Esophagus squamous epithelium (tissue), 5 donors: ENCODE data around the gene COL4A2. TPM values are rescaled to one million over a fixed set of nuclear protein-coding genes. Genes with fewer than 3 reads are reported as not detected.

Experiments used
- DNase-seq: peaks from one replicate; lab custom pipeline; 2025; lab: John Stamatoyannopoulos, UW
- H3K27ac ChIP-seq, 4 donors: fragments of 200-600 bp; sonication (generic); one replicate each; pipeline ENCODE4 v1.5.1; 2016 to 2019; ENCODE audit warnings: mild to moderate bottlenecking in 1 of 4
- H3K27me3 ChIP-seq, 4 donors: fragments of 200-600 bp; sonication (generic); 1 replicate in 3 of 4; 2 replicates in 1 of 4; pipeline versions ENCODE4 v1.5.1 to v1.6.0; 2017 to 2021; ENCODE audit warnings: antibody characterized with exemption in 1 of 4
- H3K36me3 ChIP-seq, 3 donors: fragments of 200-600 bp; sonication (generic); one replicate each; pipeline ENCODE4 v1.5.1; 2016 to 2019
- H3K4me1 ChIP-seq, 3 donors: fragments of 200-600 bp; sonication (generic); one replicate each; pipeline ENCODE4 v1.5.1; 2017 to 2019
- H3K4me3 ChIP-seq, 4 donors: fragments of 200-600 bp; sonication (generic); 1 replicate in 3 of 4; 2 replicates in 1 of 4; pipeline ENCODE4 v1.5.1; 2016 to 2019; ENCODE audit warnings: mild to moderate bottlenecking in 2 of 4, moderate library complexity in 1 of 4
- H3K9me3 ChIP-seq, 3 donors: fragments of 200-600 bp; sonication (generic); one replicate each; pipeline ENCODE4 v1.5.1; 2016 to 2019
- POLR2A ChIP-seq, 4 donors: fragments of 450-650 bp; IDR thresholded peaks; one replicate each; pipeline ENCODE4 v1.6.1; 2017; ENCODE audit warnings: antibody characterized with exemption in 4 of 4, mild to moderate bottlenecking in 4 of 4, moderate library complexity in 3 of 4
- WGBS, 2 donors: methylation state at CpG; one replicate each; pipeline ENCODE4 v1.1.5; 2018; 5-methylcytosine and 5-hydroxymethylcytosine counted together
- intact Hi-C: fragments of 100-400 bp; cut with DNase I; formaldehyde crosslinking; loops from one replicate; pipeline ENCODE4 v1.15.0; 2022
- total RNA-seq, 4 donors: library from RNA; depleted of rRNA; stranded (reverse); fragments of >200 nt; gene quantifications; one replicate each; pipeline ENCODE4 v1.1.0, GENCODE V29; 2016
- TF ChIP-seq, protein P1 (sequence below), 6 experiments: fragments of 450-650 bp in 4 of 6; fragments of 200-600 bp in 2 of 6; sonication (generic) in 2 of 6; IDR thresholded peaks; one replicate each; pipeline ENCODE4 v1.5.1; 2016 to 2019; ENCODE audit warnings: antibody characterized with exemption in 6 of 6, mild to moderate bottlenecking in 4 of 6, moderate library complexity in 4 of 6
- donor health status: DM: yes; HTN: yes; CAD: no.

COL4A2 gene
- total RNA-seq, 4 donors from 2014 or later, result 11.9 to 102 (median 43.5) TPM

DNA sequence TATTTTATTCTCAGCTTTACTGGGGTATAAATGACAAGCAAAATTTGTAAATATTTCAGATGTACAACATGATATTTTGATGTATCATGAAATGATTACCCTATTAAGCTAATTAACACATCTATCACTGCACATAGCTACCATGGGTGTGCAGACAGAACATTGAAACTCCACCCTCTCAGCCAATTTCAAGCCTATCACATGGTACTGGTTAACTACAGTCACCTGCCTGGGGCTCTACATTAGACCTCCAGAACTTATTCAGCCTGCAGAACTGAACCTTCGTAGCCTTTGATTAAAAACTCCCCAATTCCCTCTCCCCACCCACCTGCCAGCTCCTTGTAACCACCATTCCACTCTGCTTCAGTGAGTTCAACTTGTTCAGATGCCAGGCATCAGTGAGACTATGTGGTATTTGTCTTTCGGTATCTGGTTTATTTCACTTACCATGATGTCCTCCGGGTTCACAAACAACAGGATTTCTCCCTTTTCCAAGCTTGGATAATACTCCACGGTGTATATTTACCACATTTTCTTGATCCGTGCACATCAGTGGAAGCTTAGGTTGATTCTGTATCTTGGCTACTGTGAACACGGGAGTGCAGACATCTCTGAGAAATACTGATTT, 235.2 kb downstream of the COL4A2 start:
- intact Hi-C loops, result no loop called here
- Histone ChIP-seq H3K27me3 (no peaks in the 10 kb centered on the region), H3K27ac (peak overlapping the region in 1 of 4 donors; percentile 51), H3K4me3 (no peak overlapping the region), H3K9me3 (no peaks in the 10 kb centered on the region), H3K4me1 (peaks cover 0 to 39% (median 9%) of the 10 kb centered on the region in 3 donors), H3K36me3 (no peaks in the 10 kb centered on the region)
- 80 to 84% methylated on average over 6 of the region's 6 CpGs for WGBS, 2 donors
- TF ChIP-seq, protein P1, sequence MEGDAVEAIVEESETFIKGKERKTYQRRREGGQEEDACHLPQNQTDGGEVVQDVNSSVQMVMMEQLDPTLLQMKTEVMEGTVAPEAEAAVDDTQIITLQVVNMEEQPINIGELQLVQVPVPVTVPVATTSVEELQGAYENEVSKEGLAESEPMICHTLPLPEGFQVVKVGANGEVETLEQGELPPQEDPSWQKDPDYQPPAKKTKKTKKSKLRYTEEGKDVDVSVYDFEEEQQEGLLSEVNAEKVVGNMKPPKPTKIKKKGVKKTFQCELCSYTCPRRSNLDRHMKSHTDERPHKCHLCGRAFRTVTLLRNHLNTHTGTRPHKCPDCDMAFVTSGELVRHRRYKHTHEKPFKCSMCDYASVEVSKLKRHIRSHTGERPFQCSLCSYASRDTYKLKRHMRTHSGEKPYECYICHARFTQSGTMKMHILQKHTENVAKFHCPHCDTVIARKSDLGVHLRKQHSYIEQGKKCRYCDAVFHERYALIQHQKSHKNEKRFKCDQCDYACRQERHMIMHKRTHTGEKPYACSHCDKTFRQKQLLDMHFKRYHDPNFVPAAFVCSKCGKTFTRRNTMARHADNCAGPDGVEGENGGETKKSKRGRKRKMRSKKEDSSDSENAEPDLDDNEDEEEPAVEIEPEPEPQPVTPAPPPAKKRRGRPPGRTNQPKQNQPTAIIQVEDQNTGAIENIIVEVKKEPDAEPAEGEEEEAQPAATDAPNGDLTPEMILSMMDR (IDR thresholded peaks at IDR 0.05), result no peak
- no peak for TF ChIP-seq POLR2A (IDR thresholded peaks at IDR 0.05)
- DNase-seq, result no peak

DNA sequence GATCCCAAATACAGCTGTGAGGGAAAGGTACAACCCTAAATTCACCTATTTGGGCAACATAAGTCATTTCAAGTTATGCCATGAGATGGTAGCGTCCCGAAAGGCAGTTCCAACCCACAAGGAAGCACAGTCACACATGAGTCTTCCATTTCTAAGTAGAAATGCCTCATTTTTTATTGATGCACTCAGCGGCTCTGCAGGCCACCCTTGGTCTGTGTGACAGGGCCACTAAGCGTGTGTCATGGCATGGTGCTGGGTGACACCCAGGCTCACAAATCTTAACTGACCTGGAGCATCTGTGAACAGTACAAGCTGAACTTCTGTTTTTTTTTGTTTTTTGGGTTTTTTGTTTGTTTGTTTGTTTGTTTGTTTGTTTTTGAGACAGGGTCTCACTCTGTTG, 239.3 kb downstream of the COL4A2 start:
- DNase-seq, result no peak
- Histone ChIP-seq H3K4me3 (no peak overlapping the region), H3K36me3 (no peaks in the 10 kb centered on the region), H3K27ac (peak overlapping the region in 1 of 4 donors; percentile 16), H3K4me1 (peaks cover 0 to 29% (median 2%) of the 10 kb centered on the region in 3 donors), H3K9me3 (no peaks in the 10 kb centered on the region), H3K27me3 (no peaks in the 10 kb centered on the region)
- WGBS, 2 donors, result 87 to 96% methylated on average over 4 of the region's 4 CpGs
- TF ChIP-seq POLR2A (IDR thresholded peaks at IDR 0.05), result no peak
- TF ChIP-seq, protein P1 (IDR thresholded peaks at IDR 0.05), result no peak
- intact Hi-C loops, result no loop called here

DNA sequence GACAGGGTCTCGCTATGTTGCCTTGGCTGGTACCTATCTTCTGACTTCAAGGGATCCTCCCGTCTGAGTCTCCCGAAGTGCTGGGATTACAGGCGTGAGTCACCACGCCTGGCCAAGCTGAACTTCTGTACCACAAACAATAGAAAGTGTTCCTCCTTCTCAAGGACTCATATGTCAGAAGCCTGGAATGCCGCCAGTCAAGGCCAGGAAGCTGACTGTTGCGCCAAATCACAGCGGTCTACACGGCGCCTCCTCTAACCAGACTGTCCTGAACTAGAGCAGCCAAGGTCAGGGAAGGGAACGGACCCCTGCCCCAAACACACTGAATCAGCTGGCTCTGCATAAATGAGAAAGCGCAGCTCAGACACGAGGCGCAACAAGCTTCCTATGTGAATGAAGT, 239.8 kb downstream of the COL4A2 start:
- DNase-seq, result peak; percentile 28
- H3K9me3 ChIP-seq, result no peaks in the 10 kb centered on the region
- peaks cover 0 to 24% (median 2%) of the 10 kb centered on the region in 3 donors for H3K4me1 ChIP-seq
- H3K36me3 ChIP-seq, result no peaks in the 10 kb centered on the region
- no peaks in the 10 kb centered on the region for H3K27me3 ChIP-seq
- H3K27ac ChIP-seq, result peak overlapping the region in 2 of 4 donors; percentile 16 to 42
- WGBS, 2 donors, result 51 to 66% methylated on average over 5 to 9 of the region's 14 CpGs
- TF ChIP-seq POLR2A (IDR thresholded peaks at IDR 0.05), result no peak
- TF ChIP-seq, protein P1 (IDR thresholded peaks at IDR 0.05), result no peak
- H3K4me3 ChIP-seq, result no peak overlapping the region
- intact Hi-C loops, result no loop called here

DNA sequence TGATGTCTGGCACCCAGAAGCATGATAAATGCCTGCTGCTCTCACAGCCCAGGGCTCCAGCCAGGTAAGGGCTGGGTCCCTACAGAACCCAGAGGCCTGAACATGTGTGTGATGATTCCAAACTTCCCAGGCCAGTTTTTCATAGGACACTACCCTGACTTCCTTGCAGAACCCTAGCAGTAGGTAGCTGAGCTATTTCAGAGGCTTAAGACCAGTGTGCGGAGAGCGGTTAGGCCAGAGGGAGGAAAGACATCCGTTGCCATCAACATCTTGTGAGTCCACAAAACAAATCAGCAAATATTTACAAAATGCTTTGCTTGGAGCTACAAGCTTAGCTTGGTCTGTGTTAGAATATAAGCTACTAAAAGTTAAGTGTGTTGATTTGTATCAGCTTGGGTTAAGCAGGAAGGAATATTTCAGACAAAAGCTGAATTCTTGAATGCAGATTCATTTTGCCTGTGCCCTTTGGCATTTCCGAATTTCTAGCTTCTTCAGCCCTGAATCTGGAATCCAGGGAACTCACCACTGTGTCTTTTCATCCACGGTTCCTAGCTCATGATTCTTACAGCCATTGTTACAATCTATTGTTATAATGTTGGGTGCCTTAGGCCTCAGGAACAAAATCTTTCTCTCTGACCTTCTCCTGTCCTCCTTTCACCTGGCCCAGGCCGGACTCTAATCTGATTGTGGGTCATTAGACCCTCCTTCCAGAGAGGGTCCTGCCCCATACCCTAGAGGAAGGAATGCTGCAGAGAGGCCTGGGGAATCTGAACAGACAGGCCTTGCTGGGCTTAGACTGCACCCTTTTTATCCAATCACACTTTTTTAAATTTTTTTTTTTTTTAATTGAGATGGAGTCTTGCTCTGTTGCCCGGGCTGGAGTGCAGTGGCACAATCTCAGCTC, 242.1 kb downstream of the COL4A2 start:
- Histone ChIP-seq H3K4me1 (peaks cover 0 to 16% (median 2%) of the 10 kb centered on the region in 3 donors), H3K27ac (no peak overlapping the region), H3K36me3 (no peaks in the 10 kb centered on the region), H3K4me3 (no peak overlapping the region), H3K27me3 (no peaks in the 10 kb centered on the region), H3K9me3 (no peaks in the 10 kb centered on the region)
- TF ChIP-seq, protein P1 (IDR thresholded peaks at IDR 0.05), result no peak
- no peak for TF ChIP-seq POLR2A (IDR thresholded peaks at IDR 0.05)
- WGBS, 2 donors, result 76 to 80% methylated on average over 6 to 7 of the region's 7 CpGs
- intact Hi-C loops, result no loop called here
- no peak for DNase-seq

DNA sequence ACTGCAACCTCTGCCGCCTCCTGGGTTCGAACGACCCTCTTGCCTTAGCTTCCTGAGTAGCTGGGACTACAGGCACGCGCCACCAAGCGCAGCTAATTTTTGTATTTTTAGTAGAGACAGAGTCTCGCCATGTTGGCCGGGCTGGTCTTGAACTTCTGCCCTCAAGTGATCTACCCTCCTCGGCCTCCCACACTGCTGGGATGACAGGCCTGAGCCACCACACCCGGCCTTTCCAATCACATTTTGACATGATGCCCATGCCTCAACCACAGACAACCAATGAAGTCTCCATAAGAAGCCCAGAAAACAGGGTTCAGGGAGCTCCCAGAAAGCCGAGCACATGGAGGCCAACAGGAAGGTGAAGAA, 242.7 kb downstream of the COL4A2 start:
- H3K9me3 ChIP-seq, result no peaks in the 10 kb centered on the region
- TF ChIP-seq, protein P1 (IDR thresholded peaks at IDR 0.05), result no peak
- no peak for TF ChIP-seq POLR2A (IDR thresholded peaks at IDR 0.05)
- no peak overlapping the region for H3K4me3 ChIP-seq
- no peaks in the 10 kb centered on the region for H3K36me3 ChIP-seq
- intact Hi-C loops, result no loop called here
- no peak for DNase-seq
- no peaks in the 10 kb centered on the region for H3K27me3 ChIP-seq
- no peak overlapping the region for H3K27ac ChIP-seq
- peaks cover 0 to 16% (median 2%) of the 10 kb centered on the region in 3 donors for H3K4me1 ChIP-seq
- WGBS, 2 donors, result 90 to 95% methylated on average over 9 to 11 of the region's 11 CpGs
